Muscle of arm (tissue), 14 donors: Measurements from ENCODE around the gene TSPY9. TPM values are rescaled to one million over a fixed set of nuclear protein-coding genes. Genes with fewer than 3 reads are reported as not detected.
"Not testable (repeated sequence)": the region's sequence is repeated elsewhere in the genome, so short reads cannot be mapped to it uniquely, and the experiment has no call there.

Source experiments
- DNase-seq: peaks from one replicate; pipeline ENCODE4 v3.0.0-alpha.2; 2013
- long read RNA-seq, 11 donors: transcript quantifications; one replicate each; lab custom pipeline, GENCODE V29; 2026
- polyA plus RNA-seq, 12 donors: library from polyadenylated mRNA; unstranded; fragments of 120-200 nt; gene quantifications; one replicate each; pipeline ENCODE4 v1.2.1, GENCODE V29; 2013; ENCODE audit not compliant: insufficient read length in 12 of 12

The TSPY9 gene, protein sequence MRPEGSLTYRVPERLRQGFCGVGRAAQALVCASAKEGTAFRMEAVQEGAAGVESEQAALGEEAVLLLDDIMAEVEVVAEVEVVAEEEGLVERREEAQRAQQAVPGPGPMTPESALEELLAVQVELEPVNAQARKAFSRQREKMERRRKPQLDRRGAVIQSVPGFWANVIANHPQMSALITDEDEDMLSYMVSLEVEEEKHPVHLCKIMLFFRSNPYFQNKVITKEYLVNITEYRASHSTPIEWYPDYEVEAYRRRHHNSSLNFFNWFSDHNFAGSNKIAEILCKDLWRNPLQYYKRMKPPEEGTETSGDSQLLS
- polyA plus RNA-seq = not detected
- long read RNA-seq, donor 1 = 0 reads
- long read RNA-seq, donor 2 = 0 reads
- long read RNA-seq, donor 3 = 0 reads
- long read RNA-seq, donor 4 = 0 reads
- long read RNA-seq, donor 5 = 0 reads
- long read RNA-seq, donor 6 = 0 reads
- long read RNA-seq, donor 7 = 0 reads
- long read RNA-seq, donor 8 = 0 reads
- long read RNA-seq, donor 9 = 0 reads
- long read RNA-seq, donor 10 = 0 reads
- long read RNA-seq, donor 11 = 0 reads

- DNase-seq = not testable (repeated sequence)
These were observed at the start of gene TSPY9 for GRCh38 chrY:9486967-9487366. TSS of gene TSPY9 (plus strand) at chrY:9487267. CDS start at chrY:9487313, 46 bp downstream.

- DNase-seq = not testable (repeated sequence)
These were observed 20.4 kb upstream of the TSPY9 start, which contains the start of gene TSPY1 for GRCh38 chrY:9466655-9467054. TSS of gene TSPY1 (plus strand) at chrY:9466955. CDS start at chrY:9467001, 46 bp downstream.

DNA sequence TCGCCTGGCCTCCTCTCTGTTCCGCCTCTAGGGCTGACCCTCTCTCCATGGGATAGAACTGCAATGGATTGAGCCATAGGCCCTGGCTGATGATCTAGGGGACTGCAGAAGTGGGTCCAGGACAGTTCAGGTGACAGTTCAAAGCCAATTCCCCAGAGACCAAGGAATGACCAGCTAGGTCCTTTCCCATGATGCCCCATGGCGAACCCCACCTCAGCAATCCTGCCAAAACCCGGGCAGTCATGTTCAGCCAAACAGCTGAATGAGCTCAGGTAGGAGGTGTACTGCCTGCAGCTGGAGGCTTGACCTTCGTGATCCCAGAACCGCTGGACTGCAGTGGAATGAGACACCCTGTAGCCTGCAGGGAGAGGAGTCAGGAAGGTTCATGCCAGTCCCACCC lies 17.3 kb downstream of the TSPY9 start:
- DNase-seq = not testable (repeated sequence)

DNA sequence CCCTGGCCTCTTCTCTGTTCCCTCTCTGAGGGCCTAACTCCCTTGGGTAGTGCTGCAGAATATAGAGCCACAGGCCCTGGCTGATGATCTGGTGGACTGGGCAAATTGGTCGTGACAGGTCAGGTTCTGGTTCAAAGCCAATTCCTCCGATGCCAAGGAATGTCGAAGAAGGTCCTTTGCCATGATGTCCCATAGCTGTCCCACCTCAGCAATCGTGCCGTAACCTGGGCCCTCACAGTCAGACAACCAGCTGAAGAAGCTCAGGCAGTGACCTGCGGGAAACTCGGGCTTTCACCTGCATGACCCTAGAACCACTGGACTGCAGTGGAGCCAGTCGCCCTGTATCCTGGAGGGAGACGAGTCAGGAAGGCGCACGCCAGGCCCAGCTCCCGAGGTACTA lies 29.2 kb downstream of the TSPY9 start:
- not testable (repeated sequence) for DNase-seq

DNA sequence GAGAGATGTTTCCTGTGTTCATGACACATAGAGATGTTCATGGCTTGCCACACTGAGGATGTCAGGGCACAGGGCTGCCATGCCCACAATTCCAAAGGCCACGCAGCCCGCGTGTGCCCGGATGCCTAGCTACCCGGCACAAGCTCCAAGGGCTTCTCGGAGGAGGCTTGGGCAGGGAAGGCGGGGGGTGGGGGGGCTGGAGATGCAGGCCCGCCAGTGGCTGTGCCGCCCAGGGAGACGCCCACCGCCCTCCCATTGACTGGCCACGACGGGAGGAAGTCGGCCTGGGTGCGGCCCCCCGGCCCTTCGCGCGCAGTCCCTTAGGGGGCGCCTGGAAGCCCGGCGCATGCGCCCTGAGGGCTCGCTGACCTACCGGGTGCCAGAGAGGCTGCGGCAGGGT lies 40.5 kb downstream of the TSPY9 start, which contains the start of gene TSPY10:
Gene TSPY10 (plus strand): TSS at position 301 of the 400 bp plus-strand sequence. CDS start 46 bp downstream, at position 347.
- DNase-seq = not testable (repeated sequence)

Other genes with a start within 250 kb of the TSPY9 start
- gene TSPY4, start 149.8 kb upstream of the TSPY9 start, polyA plus RNA-seq = not detected
- gene TSPY8, start 129.5 kb upstream of the TSPY9 start, polyA plus RNA-seq = not detected
- not detected for gene TSPY3, start 88.8 kb upstream of the TSPY9 start, polyA plus RNA-seq
- not detected for gene TSPY1, start 20.3 kb upstream of the TSPY9 start, polyA plus RNA-seq
- gene TSPY10, start 40.6 kb downstream of the TSPY9 start, polyA plus RNA-seq = not detected